ENCODE measurements around the gene CTNNAL1.
"Not testable (repeated sequence)": the region's sequence is repeated elsewhere in the genome, so short reads cannot be mapped to it uniquely, and the experiment has no call there.

Gene CTNNAL1

DNA sequence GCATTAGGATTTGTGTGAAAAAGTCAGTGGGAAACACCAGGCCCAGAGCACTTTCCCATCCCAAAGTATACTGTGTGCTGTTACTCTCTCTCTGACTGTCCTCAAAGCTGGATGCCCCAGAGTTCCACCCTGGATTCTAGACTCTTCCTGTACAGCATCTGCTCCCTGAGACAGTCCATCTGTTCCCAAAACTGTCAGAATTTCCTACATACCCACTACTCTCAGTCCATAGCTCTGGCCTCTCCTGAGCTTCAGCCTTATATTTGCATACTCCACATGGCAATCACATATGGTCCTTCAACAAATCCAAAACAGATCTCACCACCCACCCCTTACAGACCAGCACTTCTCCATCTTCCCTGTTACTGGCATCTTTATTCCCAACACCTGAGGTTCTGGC is 88.8 kb downstream of the CTNNAL1 start:
- DNase-seq = no peak

DNA sequence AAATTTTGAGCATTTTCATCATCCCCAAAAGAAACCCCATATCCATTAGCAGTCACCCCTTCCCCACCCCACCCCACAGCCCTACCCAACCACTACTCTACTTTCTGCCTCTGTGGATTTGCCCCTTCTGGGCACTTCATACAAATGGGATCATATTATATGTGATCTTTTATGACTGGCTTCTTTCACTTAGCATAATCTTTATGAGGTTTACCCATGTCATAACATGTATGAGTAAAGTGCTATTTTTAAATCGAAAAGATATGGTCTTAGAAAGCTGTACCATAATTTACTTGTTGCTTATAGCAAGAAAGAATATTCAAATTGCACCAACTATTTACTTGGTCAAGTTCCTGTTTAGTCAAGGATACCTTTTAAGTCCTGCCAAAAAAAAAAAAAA is 92.1 kb downstream of the CTNNAL1 start:
- DNase-seq = no peak

DNA sequence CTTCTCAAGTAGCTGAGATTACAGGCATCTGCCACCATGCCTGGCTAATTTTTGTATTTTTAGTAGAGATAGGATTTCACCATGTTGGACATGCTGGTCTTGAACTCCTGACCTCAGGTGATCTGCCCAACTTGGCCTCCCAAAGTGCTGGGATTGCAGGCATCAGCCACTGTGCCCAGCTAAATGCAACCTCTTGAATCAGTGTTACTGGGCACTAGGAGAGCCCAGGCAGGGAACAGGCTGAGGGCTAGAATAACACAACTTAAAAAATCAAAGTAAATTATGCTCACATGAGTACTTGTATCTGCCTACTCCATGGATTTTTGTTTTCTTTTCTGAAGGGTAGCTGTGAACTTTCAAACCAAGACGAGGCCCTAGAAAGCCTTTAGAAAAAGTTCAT is 92.9 kb downstream of the CTNNAL1 start:
- not testable (repeated sequence) for DNase-seq

DNA sequence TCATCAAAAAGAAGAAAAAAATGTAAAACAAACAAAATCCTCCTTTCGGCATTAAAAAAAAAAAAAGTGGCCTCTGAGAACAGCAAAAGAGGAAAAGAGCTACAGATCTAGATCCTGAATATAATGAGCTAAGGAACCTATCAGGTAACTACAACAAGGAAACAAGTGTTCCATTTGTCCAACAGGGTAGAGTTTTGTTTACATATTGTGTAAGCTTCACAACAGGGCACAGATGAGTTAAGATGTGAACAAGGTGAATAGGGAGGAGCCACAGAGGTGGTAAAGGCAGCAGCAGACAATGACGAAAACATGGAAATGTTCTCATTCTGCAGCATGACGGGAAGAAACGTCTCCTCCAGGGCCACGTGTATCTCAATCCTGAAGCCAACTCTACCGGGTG is 93.8 kb downstream of the CTNNAL1 start:
- DNase-seq = no peak

DNA sequence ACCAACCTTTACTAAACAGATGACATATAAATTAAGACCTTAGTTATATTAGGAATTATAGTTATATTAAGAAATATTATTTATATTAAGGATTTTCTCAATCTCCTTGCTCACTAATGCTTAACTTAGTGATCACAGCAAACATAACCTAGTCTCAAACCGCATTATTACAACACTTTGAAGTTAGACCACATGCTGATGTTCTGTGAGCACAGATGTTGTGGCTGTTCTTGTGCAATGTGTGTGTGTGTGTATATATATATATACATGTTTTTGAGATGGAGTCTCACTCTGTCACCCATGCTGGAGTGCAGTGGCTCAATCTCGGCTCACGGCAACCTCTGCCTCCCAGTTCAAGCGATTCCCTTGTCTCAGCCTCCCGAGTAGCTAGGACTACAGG is 99.9 kb downstream of the CTNNAL1 start:
- DNase-seq = no peak

DNA sequence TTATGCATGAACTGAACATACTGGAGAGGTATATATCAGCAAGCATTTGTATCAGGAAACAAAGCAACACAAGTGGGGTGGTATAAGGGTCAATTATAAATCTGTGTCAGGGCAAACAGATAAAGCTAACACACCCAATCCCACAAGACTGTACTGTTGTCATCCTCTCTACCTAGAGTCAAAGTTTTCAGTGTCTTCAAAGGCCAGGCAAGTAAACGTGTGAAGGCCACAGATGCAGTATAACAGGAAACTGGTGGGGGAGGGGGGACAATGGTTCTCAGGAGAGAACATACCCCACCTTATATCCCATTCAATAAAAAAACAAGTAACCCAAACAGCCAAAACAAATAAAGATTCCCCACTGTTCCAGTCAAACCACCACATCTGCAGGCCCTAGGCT is 101.5 kb downstream of the CTNNAL1 start:
- no peak for DNase-seq

DNA sequence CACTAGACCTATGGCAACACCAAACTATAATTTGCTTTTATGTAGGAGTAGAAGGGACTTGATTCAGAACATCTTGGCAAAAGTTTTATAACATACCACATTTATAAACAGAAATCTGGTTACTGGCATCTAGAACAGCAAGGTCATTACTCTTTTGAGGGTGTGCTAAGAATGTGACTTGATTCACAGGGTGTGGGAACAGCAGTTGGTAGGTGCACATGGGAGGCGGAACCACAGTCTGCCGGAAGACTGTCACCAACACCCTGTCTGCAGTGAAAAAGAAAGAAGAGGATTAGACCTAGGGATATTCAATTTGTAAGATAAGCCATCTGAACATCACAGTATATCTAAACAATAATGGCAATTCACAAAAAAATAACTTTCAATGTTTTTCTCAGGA is 102.4 kb downstream of the CTNNAL1 start:
- DNase-seq = no peak

DNA sequence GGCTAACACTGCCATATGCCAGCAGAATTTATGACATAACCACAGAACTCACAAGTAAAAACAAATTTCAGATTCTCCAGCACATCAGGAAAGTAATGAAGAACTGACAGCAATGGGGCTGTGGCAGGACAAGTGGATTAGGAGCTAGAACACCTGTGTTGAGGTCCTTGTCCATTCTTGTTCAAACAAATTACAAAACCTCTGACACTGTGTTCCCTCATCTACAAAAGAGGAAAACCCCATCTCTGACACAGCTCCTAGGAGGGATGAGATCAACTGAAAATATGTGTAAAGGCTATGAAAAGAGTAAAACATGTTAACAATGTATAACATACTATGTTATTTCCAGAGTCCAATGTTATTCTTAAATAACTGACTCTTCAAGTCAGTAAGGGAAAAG is 102.9 kb downstream of the CTNNAL1 start:
- no peak for DNase-seq

DNA sequence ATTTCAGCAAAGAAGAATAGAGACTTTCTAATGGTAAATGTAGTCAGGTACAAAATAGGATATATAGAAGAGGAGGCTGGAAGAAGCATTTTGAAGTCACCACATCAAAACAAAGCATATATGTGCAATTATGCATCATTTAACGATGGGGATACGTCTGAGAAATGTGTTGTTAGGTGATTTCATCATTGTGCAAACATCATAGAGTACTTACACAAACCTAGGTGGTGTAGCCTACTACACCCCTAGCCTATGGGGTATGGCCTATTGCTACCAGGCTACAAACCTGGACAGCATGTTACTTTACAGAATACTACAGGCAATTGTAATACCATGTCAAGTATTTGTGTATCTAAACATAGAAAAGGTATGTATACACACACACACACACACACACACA is 107.8 kb downstream of the CTNNAL1 start:
- no peak for DNase-seq

DNA sequence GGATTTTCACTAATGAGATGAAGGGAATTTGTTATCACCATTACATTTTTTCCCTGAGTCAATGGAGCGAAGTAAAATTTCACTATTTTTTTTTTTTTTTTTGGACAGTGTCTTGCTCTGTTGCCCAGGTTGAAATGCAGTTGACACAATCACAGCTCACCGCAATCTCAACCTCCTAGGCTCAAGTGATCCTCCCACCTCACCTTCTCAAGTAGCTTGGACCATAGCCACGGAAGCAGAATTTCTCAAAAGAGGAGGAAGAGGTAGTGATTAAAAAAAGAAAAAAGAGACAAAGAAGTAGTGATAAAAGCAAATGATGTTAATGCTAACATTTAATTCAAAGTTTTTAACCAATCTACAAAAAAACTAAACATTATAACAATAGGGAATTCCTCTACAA is 109.1 kb downstream of the CTNNAL1 start:
- no peak for DNase-seq

DNA sequence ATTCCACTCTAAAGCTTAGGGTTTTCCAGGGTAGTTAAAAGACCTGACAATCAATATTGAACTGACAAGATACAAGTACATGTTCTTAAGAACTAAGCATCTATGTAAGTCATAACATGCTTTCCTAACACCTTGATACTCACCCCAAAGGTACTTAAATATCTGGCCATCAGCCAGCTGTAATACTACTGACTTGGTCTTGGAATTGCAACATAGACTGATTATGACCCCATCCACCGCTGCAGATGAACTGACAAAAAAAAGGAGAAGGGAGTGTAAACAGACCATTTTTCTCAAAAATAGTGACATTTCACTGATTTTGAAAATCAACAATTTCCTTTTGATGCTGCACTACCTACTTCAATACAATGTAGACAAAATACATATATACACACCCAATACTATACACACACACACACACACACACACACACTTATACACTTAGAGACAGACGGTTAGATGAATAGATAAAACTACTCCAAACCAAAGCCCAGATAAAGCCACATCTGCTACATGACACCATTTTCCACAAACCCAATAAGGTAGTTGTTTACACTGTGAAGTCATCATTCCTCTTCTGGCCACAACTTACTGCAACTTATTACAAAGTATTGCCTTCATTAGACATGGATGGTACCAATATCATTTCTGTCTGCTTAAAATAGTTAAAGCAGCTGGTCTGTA is 109.7 kb downstream of the CTNNAL1 start:
- no peak for DNase-seq

DNA sequence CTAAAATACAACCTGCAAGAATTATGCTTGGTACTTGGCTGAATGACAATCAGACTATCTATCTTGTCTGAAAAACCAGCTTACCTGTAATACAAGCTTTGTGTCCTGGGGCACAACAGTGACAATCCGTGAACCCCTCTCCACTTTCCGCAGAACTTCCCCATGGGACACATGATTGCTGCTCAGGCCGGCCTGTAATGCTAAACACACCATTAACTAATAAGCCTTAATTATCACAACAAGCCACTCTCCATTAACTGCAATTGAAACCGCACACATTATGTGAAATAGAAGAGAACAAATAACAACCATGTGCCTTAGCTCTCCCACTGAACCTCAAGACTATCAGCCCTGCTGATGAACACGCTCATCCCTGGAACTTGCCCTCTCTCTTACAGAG is 113.1 kb downstream of the CTNNAL1 start:
- DNase-seq = peak; percentile 74

DNA sequence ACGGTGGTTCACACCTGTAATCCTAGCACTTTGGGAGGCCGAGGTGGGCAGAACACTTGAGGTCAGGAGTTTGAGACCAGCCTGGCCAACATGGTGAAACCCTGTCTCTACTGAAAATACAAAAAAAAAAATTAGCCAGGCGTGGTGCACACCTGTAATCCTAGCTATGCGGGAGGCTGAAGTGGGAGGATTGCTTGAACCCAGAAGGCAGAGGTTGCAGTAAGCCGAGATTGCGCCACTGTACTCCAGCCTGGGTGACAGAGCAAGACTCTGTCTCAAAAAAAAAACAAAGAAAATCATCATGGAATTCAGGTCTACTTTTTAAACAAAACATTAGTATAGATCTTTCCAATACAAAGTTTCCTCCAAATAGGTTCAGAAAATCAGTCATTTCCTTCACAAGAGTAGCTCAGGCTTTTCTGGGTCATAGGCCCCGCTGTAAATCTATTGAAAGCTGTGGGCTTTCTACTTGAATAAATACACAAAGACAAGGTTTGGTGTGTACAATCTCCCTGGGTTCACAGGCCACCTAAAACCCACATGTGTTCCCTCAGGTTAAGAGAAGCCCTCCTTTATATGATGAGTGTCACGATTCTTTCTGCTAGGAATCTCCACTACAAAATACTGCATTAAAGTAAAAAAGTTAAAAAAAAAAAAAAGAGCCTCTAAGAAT is 114.1 kb downstream of the CTNNAL1 start:
- DNase-seq = not testable (repeated sequence)

DNA sequence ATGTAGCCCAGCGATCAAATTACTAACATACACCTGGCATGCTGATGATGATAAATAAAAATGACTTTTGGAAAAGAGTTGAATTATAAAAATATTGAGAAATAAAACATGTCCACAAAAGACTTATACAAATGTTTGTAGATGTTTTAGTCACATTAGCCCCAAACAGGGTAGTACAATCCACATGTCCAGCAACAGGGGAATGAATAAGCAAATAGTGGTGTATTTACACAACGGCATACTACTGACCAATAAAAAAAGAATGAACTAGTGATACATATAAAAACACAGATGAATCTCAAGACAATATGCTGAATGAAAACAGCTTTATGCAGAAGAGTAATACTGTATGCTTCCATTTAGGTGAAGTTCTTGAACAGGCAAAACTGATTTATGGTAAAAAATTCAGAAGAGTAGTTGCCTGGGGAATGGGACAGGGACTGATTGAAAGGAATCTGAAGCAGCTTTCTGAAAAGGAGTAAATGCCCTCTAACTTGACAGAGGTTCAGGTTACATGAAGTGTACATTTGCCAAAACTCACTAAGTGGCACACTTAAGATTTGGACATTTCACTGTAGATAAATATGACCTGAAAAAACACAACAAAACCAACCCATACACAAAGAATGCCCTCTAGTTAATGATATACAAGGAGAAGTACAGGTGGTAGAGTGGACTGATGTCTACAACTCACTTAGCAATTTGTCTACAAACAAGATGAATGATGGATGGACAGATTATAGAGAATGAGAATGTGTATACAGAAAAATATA is 115.8 kb downstream of the CTNNAL1 start:
- DNase-seq = no peak

DNA sequence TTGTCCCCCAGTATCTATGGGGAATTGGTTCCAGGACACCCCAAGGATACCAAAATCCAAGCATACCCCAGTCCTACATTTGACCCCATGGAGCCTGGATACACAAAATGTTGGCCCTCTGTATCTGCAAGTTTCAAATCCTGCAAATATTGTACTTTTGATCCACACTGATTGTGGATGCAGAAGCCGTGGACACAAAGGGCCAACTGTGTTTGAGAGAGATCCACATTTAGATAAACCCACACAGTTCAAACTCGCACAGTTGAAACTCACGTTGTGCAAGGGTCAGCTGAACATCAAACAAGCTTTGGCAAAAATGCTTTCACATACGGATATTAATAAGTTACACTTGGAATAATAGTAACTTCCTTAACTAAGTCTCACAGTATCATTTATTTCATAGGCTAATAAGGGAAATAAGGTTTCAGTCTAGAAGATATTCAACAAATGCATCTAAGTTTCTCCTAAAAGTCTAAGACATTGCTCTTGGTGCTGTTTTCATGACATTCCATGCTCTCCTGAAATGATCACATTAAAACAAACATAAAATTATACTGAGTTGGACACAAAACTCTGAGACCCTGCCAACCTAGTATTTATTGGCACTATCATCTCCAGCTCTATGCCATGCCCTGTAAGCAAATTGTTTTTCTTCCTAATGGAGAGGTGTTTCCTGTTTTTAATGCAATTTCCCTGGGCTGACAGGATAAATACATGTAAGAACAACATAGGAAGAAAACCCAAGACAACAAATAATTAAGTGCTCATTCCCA is 118.9 kb downstream of the CTNNAL1 start:
- DNase-seq = no peak

Measured in NCI-H1436 (cell line).